ENCODE results near the gene NDFIP1.

DNA sequence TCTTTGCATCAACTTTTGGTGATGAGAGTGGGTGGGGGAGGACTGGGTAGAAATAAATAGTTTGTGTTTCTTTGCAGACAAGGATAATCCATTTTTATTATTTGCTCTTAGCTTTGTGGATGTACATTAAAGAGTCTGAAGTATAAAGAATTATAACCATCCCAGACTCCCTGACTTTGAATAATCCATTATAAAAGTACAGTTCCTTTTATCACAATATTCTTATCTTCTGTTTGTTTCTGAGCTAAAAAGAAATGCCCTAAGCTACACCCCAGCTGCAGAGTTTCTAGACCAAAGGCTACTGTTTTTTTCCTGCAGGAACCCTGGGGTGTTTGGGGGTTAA, 77.9 kb downstream of the NDFIP1 start:
- TF ChIP-seq POLR2AphosphoS5 (IDR thresholded peaks at IDR 0.05; ENCODE audit: low read depth, low read length) (no peak), TCF7L2 (IDR thresholded peaks at IDR 0.05; ENCODE audit: low read depth, low read length) (peak; percentile 71), SIN3A (IDR thresholded peaks at IDR 0.05; ENCODE audit: borderline replicate concordance, insufficient read depth, low read depth, low read length) (no peak)
- TF ChIP-seq, protein P1, sequence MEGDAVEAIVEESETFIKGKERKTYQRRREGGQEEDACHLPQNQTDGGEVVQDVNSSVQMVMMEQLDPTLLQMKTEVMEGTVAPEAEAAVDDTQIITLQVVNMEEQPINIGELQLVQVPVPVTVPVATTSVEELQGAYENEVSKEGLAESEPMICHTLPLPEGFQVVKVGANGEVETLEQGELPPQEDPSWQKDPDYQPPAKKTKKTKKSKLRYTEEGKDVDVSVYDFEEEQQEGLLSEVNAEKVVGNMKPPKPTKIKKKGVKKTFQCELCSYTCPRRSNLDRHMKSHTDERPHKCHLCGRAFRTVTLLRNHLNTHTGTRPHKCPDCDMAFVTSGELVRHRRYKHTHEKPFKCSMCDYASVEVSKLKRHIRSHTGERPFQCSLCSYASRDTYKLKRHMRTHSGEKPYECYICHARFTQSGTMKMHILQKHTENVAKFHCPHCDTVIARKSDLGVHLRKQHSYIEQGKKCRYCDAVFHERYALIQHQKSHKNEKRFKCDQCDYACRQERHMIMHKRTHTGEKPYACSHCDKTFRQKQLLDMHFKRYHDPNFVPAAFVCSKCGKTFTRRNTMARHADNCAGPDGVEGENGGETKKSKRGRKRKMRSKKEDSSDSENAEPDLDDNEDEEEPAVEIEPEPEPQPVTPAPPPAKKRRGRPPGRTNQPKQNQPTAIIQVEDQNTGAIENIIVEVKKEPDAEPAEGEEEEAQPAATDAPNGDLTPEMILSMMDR (IDR thresholded peaks at IDR 0.05), result no peak
- TF ChIP-seq, protein P2, sequence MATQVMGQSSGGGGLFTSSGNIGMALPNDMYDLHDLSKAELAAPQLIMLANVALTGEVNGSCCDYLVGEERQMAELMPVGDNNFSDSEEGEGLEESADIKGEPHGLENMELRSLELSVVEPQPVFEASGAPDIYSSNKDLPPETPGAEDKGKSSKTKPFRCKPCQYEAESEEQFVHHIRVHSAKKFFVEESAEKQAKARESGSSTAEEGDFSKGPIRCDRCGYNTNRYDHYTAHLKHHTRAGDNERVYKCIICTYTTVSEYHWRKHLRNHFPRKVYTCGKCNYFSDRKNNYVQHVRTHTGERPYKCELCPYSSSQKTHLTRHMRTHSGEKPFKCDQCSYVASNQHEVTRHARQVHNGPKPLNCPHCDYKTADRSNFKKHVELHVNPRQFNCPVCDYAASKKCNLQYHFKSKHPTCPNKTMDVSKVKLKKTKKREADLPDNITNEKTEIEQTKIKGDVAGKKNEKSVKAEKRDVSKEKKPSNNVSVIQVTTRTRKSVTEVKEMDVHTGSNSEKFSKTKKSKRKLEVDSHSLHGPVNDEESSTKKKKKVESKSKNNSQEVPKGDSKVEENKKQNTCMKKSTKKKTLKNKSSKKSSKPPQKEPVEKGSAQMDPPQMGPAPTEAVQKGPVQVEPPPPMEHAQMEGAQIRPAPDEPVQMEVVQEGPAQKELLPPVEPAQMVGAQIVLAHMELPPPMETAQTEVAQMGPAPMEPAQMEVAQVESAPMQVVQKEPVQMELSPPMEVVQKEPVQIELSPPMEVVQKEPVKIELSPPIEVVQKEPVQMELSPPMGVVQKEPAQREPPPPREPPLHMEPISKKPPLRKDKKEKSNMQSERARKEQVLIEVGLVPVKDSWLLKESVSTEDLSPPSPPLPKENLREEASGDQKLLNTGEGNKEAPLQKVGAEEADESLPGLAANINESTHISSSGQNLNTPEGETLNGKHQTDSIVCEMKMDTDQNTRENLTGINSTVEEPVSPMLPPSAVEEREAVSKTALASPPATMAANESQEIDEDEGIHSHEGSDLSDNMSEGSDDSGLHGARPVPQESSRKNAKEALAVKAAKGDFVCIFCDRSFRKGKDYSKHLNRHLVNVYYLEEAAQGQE (IDR thresholded peaks at IDR 0.05; ENCODE audit: insufficient read depth in 1 of 2, low read depth in 2 of 2, low read length in 1 of 2), result no peak
